NCI-H345 treated with DMSO at 0.1 percent for 48 hours (cell line): ENCODE results near the gene FSD2.

Experiments
- DNase-seq: peaks from one replicate; lab custom pipeline; 2025; ENCODE audit not compliant: unreplicated experiment; lab: John Stamatoyannopoulos, UW

The FSD2 gene, protein sequence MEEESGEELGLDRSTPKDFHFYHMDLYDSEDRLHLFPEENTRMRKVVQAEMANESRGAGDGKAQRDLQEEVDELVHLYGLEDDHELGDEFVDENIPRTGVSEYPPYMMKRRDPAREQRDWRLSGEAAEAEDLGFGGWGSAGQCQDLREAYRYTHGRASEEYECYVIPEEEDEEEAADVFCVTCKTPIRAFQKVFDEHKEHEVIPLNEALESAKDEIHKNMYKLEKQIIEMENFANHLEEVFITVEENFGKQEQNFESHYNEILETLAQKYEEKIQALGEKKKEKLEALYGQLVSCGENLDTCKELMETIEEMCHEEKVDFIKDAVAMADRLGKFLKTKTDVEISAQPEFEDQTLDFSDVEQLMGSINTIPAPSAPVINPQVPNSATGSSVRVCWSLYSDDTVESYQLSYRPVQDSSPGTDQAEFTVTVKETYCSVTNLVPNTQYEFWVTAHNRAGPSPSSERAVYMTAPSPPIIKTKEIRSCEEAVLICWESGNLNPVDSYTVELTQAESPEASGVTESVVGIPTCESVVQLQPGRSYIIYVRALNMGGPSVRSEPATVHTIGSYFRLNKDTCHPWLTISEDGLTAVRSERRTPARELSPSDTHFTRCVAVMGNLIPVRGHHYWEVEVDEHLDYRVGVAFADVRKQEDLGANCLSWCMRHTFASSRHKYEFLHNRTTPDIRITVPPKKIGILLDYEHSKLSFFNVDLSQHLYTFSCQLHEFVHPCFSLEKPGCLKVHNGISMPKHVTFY

GRCh38 chr15:82805994-82806406 lies at the start of gene FSD2:
Gene FSD2, minus strand, starts transcription at chr15:82806069. Its CDS starts 18,679 bp downstream, at chr15:82787390.
- no peak for DNase-seq

- no peak for DNase-seq
Measured at GRCh38 chr15:82854554-82854953, 48.7 kb upstream of the FSD2 start.

GRCh38 chr15:82852941-82853561 lies 47.2 kb upstream of the FSD2 start:
- no peak for DNase-seq

GRCh38 chr15:82851981-82852511 lies 46.2 kb upstream of the FSD2 start:
- DNase-seq: no peak

- no peak for DNase-seq
Measured at GRCh38 chr15:82851306-82851850, 45.5 kb upstream of the FSD2 start.

GRCh38 chr15:82850731-82851130 lies 44.9 kb upstream of the FSD2 start:
- no peak for DNase-seq

DNA sequence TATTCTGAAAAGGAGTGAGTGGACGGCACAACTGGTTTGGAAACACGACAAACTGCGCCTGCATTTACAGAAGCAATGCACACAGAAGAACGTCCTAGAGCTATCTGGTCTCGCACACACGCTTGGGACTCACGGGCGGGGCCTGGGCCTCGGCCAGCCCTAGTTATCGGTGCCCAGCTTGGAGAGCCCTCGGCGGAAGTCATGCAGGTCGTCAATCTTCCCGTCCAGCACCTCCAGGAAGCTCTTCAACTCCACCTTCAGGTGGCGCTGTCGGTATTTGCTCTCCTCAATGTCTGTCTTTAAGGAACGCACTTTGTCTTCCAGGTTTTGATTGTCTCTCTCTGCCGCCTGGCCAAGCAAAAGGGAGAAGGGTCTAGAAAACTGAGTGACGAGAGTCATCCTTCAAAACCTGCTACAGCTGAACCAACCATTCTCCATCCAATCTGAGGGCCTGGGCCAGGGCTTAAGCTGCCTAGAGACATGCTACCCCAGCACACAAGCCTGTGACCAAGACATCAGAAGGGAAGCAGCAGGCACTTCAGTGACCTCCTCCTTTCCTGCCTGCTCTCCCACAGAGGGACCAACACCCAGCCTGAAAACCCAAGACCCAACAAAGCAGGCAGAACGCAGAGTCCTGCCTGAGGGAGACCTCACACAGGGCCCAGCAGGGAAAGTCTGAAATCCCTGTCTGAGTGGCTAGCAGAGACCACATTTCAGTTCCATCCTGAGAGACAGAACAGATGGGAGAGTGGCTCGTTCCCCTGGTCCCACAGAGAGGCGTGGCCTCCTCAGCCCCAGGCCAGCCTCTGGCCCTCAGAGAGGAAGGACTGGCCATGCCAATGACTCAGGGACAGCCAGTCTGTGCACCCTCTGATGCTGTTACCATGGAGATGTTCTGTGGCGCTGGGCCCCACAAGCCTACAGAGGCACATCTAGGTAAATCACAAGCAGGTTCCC lies 44.0 kb upstream of the FSD2 start:
- no peak for DNase-seq

DNA sequence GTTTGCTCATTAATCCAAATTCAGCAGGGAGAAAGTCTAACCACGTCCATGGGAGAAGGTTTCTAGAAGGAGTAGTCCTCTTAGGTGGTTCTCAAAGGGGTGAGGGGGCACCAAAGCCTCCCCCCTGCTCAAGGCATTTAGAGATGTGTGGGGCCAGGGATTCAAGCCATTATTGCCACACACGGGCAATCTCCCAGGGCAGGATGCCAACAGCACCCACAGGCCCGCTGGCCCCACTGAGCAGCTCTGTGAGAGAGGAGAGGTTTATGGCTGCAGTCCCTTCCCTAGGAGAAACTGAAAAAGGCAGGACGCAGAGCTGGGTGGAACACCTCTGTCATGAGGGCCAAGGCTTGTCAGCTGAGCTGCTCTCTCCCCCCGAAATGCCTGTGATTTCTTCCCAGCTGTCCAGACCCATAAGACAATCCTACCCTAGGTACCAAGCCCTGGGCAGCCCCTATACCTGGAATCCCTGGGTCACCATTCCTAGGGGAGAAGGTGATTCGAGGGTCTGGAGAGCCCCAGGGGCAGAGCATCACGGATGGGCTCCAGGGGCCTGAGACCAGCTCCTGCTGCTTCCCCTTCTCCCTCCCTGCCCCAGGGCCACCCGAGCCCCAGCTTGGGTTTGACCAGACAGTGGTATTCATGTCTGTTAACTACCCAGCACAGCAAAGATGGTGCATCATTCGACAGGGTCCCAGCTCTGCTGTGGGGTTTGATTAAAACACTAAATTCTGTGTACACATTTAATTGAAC lies 42.5 kb upstream of the FSD2 start:
- DNase-seq: no peak

- no peak for DNase-seq
Measured at GRCh38 chr15:82847703-82848102, 41.8 kb upstream of the FSD2 start.

DNA sequence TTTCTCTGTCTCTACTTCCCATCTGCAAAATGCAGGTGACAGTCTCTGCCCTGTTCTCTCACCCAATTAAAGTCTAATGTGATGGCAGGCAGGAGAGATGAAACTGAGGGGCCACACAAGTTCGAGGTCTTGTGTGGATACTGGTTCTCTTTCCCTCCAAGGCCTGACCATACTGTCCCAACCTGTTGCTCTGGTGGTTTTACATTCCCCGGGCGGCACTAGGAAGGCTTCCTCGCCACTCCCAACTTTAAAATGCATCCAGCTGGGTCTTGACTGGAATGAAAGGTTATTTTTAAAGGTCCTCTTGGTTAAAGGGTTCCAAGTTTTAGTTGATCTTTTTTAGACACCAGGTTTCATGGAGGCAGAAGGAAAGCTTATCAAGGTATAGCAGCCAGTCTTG lies 40.8 kb upstream of the FSD2 start:
- no peak for DNase-seq

DNA sequence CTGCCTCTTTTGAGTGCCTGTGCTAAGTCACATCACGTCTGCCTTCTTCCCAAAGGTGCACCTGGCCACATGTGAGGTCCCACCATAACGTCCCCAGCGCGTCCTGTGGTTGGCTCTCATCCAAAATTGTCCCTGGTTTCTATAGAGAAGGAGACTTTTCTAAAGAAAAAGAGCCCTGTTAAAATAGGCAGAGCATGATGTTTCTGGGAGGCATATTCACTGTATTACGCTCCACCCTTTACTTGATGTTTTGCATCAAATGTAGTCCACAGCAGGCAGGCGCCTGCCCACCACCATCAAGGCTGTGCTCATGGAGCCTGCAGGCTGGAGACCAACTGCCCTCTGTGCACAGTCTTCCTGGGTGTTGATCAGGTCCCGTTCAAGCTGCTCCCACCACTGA lies 39.8 kb upstream of the FSD2 start:
- no peak for DNase-seq

DNA sequence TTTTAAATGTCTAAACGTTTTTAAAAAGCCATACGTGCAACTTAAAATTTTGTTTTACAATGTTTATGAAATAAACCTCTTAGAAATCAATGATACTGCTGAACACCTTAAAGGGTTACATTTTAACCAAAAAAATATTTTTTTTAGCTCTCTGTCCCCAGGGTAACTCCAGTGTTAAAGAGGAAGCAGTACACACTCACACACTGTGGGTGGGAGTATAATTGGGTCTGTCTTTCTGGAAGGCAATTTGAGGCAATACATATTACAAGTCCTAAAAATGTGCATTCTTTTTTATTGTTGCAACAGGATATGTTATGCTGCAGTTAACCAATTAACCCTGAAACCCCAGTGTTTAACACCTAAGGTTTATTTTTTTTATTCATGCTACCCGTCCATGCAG lies 37.7 kb upstream of the FSD2 start:
- DNase-seq: no peak

GRCh38 chr15:82840166-82840565 lies 34.3 kb upstream of the FSD2 start:
- no peak for DNase-seq

DNA sequence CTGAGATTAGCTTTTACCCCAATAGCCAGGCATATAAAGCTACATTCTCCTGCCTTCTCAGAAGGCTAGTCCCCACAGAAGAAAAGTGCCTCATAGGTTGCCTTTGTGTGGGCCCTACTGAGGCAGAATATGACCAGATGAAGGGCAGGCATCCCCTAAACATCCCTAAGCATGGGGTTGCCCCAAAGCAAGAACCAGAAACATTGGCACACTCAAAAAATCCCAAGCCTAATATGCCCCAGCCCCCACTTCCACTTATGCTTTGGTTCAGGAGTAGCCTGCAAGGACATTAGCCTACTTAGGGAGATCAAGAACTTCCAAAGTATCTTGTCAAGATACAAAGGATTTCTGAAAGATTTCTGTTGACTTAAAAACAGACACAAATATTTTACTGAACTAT lies 33.3 kb upstream of the FSD2 start:
- DNase-seq: no peak

GRCh38 chr15:82838096-82838735 lies 32.3 kb upstream of the FSD2 start:
- no peak for DNase-seq

DNA sequence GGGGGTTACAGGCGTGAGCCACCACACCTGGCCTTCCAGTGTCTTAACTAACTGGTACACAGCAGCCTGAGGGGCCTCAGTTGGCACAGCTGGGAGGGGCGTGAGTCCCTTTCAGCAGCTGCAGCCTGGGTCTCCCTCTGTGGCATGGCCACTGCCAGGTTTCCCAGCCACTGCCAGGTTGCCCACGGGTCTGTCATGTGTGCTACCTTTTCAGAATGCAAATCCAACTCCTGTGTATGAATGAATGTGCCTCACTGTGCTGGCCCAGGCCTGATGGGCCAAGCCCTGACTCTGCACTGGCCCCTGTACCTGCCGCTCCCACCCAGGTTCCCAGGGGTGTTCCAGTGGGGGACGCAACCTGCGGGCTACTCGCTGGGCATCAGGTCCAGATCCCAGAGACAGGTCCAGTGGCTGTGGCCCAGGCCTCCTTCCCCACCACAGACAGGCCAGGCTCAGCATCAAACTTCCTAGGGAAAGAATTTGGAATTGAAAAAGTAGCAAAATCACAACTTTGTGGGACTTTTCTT lies 29.6 kb upstream of the FSD2 start:
- no peak for DNase-seq

- no peak for DNase-seq
Measured at GRCh38 chr15:82833362-82833682, 27.5 kb upstream of the FSD2 start.

- no peak for DNase-seq
Measured at GRCh38 chr15:82832601-82833361, 26.9 kb upstream of the FSD2 start.
